ENCODE data around the gene MEPE. TPM values are rescaled to one million over a fixed set of nuclear protein-coding genes. Genes with fewer than 3 reads are reported as not detected.

The MEPE gene
- total and polyA plus RNA-seq, 4 donors: 0.07 TPM; not detected in 3

- WGBS: 54% methylated on average over 3 of the region's 3 CpGs
- no peak overlapping the region for H3K27ac ChIP-seq (ENCODE audit: low read depth in 1 of 2, low read length in 2 of 2)
- no peak for DNase-seq (ENCODE audit: low spot score)
- H3K36me3 ChIP-seq (ENCODE audit: control insufficient read depth in 4 of 4, insufficient read depth in 3 of 4, low read depth in 1 of 4, low read length in 3 of 4): no peaks in the 10 kb centered on the region
- no peaks in the 10 kb centered on the region for H3K9me3 ChIP-seq (ENCODE audit: control insufficient read depth in 4 of 4, low read length in 3 of 4)
- H3K4me1 ChIP-seq (ENCODE audit: control insufficient read depth in 4 of 4, insufficient read depth in 4 of 4, low read length in 3 of 4): no peaks in the 10 kb centered on the region
- TF ChIP-seq RXRA (IDR thresholded peaks at IDR 0.05): no peak
- TF ChIP-seq ATF3 (IDR thresholded peaks at IDR 0.05): no peak
- no peak for TF ChIP-seq JUND (IDR thresholded peaks at IDR 0.05)
- no peak overlapping the region for H3K4me3 ChIP-seq (ENCODE audit: low read depth in 1 of 3, low read length in 3 of 3)
- no peaks in the 10 kb centered on the region for H3K27me3 ChIP-seq (ENCODE audit: control insufficient read depth in 4 of 4, insufficient read depth in 4 of 4, low read length in 3 of 4)
- H3K9ac ChIP-seq (ENCODE audit: low read depth in 1 of 2, low read length in 2 of 2): no peak overlapping the region
Measured at GRCh38 chr4:87807402-87807801, 25.4 kb upstream of the MEPE start.

GRCh38 chr4:87811977-87812376 is 20.8 kb upstream of the MEPE start:
- no peaks in the 10 kb centered on the region for H3K27me3 ChIP-seq (ENCODE audit: control insufficient read depth in 4 of 4, insufficient read depth in 4 of 4, low read length in 3 of 4)
- H3K36me3 ChIP-seq (ENCODE audit: control insufficient read depth in 4 of 4, insufficient read depth in 3 of 4, low read depth in 1 of 4, low read length in 3 of 4): no peaks in the 10 kb centered on the region
- no peak overlapping the region for H3K9ac ChIP-seq (ENCODE audit: low read depth in 1 of 2, low read length in 2 of 2)
- H3K4me1 ChIP-seq (ENCODE audit: control insufficient read depth in 4 of 4, insufficient read depth in 4 of 4, low read length in 3 of 4): no peaks in the 10 kb centered on the region
- H3K9me3 ChIP-seq (ENCODE audit: control insufficient read depth in 4 of 4, low read length in 3 of 4): no peaks in the 10 kb centered on the region
- DNase-seq (ENCODE audit: low spot score): no peak
- no peak overlapping the region for H3K27ac ChIP-seq (ENCODE audit: low read depth in 1 of 2, low read length in 2 of 2)
- H3K4me3 ChIP-seq (ENCODE audit: low read depth in 1 of 3, low read length in 3 of 3): no peak overlapping the region
- 93% methylated on average over 2 of the region's 2 CpGs for WGBS
- no peak for TF ChIP-seq YY1 (IDR thresholded peaks at IDR 0.05)
- no peak for TF ChIP-seq TAF1 (conservative IDR thresholded peaks at IDR 0.05)
- no peak for TF ChIP-seq JUND (IDR thresholded peaks at IDR 0.05)
- TF ChIP-seq MAX (IDR thresholded peaks at IDR 0.05): no peak
- TF ChIP-seq CTCF (IDR thresholded peaks at IDR 0.05; ENCODE audit: low read depth, low read length, missing input control): no peak
- TF ChIP-seq ZBTB33 (IDR thresholded peaks at IDR 0.05): no peak
- no peak for TF ChIP-seq FOXA2 (IDR thresholded peaks at IDR 0.05)
- no peak for TF ChIP-seq RXRA (IDR thresholded peaks at IDR 0.05)
- no peak for TF ChIP-seq REST (IDR thresholded peaks at IDR 0.05)
- no peak for TF ChIP-seq RAD21 (IDR thresholded peaks at IDR 0.05)
- no peak for TF ChIP-seq FOXA1 (IDR thresholded peaks at IDR 0.05)
- TF ChIP-seq SP1 (IDR thresholded peaks at IDR 0.05): no peak
- no peak for TF ChIP-seq HNF4A (conservative IDR thresholded peaks at IDR 0.05)
- no peak for TF ChIP-seq HNF4G (IDR thresholded peaks at IDR 0.05)
- no peak for TF ChIP-seq ATF3 (IDR thresholded peaks at IDR 0.05)
- no peak for TF ChIP-seq EGR1 (IDR thresholded peaks at IDR 0.05; ENCODE audit: low read depth in 2 of 2)
